Fibroblast of gingiva (primary cell): ENCODE measurements around the gene METTL25B.

Experiments
- DNase-seq: peaks from one replicate; pipeline ENCODE4 v3.0.0-alpha.2; 2011; ENCODE audit warnings: low read depth

The METTL25B gene

GRCh38 chr1:156700736-156701531 is 27.3 kb upstream of the METTL25B start:
- no peak for DNase-seq

DNA sequence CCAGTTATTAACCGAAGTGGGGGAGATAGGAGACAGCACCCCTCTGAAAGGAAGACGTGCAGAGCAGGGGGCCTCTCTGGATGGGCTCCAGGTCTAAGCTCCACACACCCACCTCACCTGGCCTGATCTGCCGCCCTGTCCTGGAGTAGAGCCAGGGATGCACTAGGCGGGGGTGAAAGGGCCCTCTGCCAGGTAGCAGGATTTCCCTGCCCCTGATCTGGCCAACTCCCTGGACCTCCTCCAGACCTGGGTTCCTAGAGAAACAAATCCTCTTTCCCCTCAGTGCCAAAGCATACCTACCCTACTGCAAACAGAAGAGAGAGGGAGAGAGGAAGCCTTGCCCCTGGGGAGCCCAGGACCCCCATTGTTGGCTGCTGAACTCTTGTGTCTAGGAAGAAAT is 24.9 kb upstream of the METTL25B start:
- DNase-seq = no peak

GRCh38 chr1:156703741-156704140 is 24.5 kb upstream of the METTL25B start:
- no peak for DNase-seq

- no peak for DNase-seq
These were observed 24.0 kb upstream of the METTL25B start for GRCh38 chr1:156704166-156704711.

DNA sequence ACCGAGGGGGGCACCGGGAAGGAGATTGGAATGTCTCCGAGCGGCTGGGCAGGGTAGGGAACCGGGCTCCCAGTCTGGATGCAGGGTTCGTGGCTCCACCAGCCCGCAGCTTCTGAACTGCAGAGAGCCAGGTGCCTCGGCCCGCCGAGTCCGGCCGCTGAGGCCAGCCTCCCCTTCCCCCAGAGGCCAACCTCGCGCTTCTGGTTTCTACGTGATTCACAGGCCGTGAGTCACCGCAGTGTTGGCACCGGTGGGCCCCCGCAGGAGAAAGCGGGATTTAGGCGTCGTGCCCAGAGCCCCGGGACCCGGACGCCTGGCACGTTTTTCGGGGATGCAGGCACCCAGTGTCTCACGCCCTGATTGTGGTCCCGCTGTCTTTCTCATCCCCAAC is 23.3 kb upstream of the METTL25B start:
- peak; percentile 50 for DNase-seq

GRCh38 chr1:156705321-156705917 is 22.9 kb upstream of the METTL25B start, which contains the start of gene CRABP2:
Gene CRABP2 (minus strand): TSS chr1:156705583. CDS start chr1:156705446, 137 bp downstream.
- DNase-seq = peak; percentile 40

GRCh38 chr1:156705918-156706656 is 22.2 kb upstream of the METTL25B start:
- peak; percentile 69 for DNase-seq

- DNase-seq = peak; percentile 92
These were observed 21.4 kb upstream of the METTL25B start for GRCh38 chr1:156706657-156707416.

- DNase-seq = peak; percentile 81
These were observed 20.7 kb upstream of the METTL25B start for GRCh38 chr1:156707417-156708217.

DNA sequence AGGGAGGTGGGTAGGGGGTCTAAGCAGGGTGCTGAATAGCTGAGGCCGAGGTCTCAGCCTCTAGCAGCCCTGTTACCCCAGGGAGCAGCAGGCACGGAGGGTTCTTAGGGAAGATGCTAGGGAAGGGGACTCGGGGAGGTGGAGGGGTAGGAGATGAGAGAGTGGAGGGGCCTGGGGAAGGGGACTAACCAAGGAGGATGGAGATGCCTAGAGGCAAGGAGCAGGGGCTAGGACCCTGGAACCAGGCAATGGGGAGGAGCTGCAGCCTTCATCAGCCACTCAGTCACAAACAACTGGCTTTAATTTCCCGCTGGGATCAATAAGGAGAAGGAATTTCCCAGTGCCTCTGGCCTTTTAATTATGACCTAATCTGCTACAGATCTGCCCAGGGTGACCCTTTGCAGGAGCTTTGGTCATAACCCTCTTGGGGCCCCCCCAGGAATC is 20.0 kb upstream of the METTL25B start:
- peak; percentile 40 for DNase-seq

DNA sequence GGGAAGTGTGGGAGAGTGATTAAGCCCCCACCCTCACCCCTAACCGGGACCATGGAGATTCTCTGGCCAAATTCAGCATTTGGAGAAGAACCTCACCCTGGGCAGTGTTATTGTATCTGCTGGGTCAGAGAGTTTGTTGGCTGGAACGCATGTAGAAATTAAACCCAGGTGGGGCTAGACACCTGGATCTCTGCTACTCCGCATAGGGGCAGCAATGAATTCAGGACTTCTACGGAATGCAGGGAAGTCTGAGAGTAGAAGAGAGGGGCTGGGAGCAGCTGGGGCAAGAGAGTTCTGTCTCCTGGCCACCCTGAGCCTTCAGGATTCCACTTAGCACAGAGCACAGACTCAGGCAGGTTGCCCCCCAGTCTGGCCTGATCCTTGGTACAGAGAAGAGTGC is 19.2 kb upstream of the METTL25B start:
- DNase-seq = no peak

DNA sequence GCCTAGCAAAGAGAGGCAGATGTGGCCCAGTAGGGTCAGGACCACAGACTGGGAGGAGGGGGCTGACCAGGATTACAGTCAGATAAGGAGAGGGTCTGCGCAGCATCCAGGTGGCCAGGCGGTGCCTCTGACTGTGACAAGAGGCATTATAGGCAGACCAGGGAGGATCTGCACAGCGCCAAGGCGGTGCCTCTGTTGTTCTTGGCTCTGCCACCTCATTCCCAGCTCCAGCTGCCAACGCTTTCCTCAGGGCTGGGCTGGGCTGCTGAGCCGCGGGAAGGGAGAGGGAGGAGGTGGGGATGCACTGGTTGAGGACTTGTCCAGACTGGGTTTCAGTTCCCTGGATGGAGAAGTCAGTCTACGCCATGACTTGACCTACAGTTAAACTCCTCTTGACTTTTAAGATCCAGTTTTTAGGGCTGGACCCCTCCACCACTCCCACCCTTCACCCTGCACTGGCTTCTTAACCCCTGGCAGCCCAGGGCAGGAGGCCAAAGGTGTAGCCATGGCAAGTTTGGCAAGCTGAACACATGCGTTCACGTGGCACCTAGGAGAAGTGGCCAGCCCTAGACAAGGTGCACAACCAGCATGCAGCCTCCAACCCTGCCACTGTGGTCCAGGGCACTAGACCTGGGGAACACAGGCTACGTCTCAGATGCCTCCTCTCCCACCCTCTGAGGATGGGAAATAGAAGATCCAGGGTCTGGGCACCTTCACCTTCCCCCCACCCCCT is 18.3 kb upstream of the METTL25B start:
- peak; percentile 80 for DNase-seq

GRCh38 chr1:156711011-156711817 is 17.1 kb upstream of the METTL25B start:
- DNase-seq = no peak

GRCh38 chr1:156712626-156713025 is 15.6 kb upstream of the METTL25B start:
- DNase-seq = peak; percentile 23

DNA sequence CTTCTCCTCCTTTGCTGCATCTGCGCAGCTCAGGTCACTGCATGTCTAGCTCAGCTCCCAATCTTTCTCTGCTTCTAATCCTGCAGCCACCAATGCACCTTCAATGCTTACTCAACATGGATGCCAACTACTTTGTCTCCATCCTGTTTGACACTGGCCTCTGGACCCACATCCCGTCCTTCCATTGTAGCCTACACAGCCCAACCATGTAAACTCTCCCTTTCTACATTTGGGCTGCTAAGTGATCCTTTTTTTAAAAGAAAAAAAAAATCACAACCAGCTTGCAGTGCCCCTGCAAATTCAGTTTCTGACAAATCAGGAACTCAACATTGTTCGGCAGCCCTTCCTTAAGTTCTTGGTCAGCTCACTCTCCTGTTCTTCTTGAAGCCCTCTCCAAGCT is 13.4 kb upstream of the METTL25B start:
- DNase-seq = no peak

DNA sequence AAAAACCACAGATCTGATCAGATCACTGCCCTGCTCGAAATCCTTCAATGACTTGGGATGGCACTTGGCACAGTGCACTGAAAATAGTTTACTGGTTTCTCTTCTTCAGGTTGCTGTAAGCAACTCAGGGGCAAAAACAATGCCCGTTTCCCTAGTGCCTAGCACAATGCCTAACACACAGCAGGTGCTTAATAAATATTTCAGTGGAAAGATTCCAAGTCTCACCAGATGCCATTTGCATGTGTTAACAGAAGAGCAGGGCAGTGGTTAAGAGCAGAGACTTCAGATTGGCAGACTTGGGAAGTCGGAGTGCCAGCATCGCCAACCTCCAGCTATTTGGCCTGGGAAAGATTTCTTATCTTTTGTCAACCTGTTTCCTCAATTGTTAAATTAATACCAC is 10.9 kb upstream of the METTL25B start:
- no peak for DNase-seq

GRCh38 chr1:156721131-156721530 is 7.1 kb upstream of the METTL25B start:
- DNase-seq = no peak

- no peak for DNase-seq
These were observed 6.7 kb upstream of the METTL25B start for GRCh38 chr1:156721535-156721934.

- peak; percentile 82 for DNase-seq
These were observed 2.5 kb upstream of the METTL25B start for GRCh38 chr1:156725683-156726280.
